ENCODE results near the gene NKX2-2.

NKX2-2 gene

DNA sequence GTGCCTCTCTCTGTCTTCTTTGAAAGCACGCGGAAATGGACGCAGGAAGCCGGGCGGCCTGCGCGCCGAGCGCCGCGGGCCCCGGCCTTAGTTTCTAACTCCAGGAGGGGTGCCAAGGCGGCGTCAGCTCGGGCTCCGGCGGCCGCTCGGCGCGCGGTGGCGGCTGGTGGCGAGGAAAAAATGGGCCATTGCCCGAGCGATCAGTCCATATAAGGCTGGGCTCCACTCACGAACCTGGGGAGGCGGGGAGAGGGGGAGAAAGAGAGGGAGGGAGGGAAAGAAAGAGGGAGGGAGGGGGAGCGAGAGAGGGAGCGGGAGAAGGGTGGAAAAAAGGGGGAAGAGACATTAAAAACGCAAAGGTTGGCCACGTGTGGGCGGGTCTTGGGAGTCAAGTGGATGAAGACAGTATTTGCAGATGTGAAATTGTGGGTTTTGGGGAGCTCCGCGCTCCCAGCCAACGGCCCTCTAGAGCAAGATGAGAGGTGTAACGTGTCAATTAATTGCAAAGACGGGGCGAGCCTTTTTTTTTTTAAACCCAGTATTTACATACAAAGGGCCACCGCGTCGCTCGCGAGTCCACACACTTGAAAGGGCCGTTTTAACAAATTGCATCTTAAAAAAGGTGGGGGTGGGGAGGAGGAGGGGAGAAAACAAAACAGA lies at the start of gene NKX2-2:
Gene NKX2-2 (minus strand): TSS at position 184 of the 660 bp plus-strand sequence. CDS start 395 bp downstream, outside the sequence.
- no peak for FAIRE-seq

DNA sequence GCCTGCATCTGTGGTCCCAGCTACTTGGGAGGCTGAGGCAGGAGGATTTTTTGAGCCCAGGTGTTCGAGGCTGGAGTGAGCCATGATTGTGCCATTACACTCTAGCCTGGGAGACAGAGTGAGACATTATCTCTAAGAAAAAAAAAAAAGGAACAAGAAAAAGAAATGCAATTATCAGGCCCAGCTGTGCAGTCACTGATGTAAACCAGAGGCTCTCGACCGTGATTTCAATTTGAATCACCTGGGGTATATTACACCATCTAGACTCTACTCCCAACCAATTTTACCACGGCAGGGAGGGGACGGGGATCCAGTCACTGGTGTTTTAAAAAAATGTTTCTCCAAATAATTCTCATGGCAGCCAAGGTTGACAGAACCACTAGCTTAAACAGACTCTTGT lies 48.8 kb upstream of the NKX2-2 start:
- FAIRE-seq: no peak

DNA sequence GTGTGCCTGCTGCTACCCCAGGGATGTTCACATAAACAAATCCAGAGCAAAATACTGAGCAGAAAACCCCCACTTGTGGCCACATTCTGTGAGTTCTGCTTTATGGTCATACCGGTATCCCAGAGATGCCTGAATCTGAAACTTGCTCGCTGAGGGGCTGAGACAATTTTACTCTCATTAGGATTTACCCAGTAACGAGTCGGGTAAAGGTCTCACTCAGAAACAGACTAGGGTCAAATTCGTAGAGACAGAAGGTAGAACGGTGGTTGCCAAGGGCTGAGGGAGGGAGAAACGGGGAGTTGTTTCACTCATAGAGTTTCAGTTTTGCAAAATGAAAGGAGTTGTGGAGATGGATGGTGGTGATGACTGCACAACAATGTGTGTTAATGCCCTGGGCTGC lies 45.4 kb upstream of the NKX2-2 start:
- no peak for FAIRE-seq

DNA sequence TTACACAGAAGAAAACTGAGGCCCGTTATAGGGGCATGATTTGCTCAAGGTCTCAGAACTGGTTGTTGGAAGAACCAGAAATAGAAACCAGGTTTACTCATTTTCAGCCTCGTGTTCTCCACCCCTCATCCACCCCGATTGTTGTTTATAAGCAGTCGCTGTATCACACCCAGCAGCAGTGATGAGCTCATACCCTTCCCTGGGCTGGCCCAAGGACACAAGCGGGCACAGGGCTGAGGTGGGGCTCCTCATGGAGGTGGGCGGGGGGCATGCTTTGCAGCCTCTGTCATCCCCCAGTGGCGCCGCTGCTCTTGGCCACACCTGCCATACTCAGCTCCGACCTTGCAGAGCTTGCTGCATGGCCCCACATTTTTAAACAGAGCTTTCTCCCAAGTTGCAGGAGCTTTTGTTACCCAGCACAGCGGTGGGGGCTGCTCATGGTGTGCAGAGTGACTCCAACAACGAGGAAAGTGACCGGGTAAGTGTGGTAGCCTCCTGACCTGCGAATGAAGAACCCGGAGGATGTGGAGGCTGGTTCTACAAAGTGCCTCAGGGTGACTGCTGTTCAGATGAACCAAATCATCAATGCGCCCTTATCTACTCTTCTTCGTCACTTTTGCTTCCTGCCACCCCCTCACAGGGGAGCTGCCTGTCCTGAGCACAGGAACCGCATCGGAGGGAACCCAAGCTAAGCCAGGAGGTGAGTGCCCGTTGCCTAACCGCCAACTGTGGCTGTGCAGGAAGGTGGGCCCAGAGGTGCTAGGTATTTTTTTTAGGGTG lies 43.6 kb upstream of the NKX2-2 start:
- FAIRE-seq: no peak

DNA sequence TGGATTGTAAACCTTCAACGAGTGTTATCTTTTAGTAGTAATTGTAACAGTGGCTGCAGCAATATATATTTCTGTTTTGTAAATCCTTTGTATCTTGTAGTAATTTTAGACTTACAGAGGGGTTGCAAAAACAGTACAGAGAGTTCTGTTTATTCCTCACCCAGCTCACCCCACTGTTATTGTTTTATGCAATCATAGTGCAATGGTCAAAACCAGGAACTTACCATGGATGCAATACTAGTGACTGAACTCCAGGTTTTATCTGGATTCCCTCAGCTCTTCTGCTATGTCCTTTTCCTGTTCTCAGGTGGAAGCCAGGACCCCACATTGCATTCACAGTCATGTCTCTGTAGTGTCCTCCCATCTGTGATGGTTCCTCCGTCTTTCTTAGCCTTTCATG lies 42.5 kb upstream of the NKX2-2 start:
- no peak for FAIRE-seq

DNA sequence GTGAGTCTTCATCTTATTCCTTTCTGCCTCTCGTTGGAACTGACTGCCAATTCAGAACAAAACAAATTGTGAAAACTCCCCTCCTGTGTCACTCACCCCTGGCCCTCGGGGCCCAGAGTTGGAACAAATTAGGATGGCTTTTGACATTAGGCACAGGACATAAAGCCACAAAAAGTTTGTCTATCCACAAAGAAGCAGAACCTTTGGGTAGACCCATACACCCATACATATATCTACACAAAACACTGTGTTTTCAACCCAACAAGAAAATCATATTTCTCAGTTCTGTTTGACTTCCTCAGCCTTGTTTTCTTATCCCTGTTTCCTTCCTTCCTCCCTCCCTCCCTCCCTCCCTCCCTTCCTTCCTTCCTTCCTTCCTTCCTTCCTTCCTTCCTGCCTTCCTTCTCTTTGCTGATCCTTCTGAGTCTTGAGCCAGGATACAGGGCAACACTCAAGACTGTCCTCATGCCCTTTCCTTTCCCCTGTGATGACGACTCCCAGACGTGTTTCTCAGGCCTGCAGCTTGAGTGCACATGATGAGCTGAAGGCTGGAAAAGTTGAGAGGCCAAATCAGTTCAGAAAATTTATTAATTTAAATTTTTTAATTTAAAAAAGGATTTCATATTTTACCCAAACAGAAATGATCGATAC lies 41.7 kb upstream of the NKX2-2 start:
- no peak for FAIRE-seq

DNA sequence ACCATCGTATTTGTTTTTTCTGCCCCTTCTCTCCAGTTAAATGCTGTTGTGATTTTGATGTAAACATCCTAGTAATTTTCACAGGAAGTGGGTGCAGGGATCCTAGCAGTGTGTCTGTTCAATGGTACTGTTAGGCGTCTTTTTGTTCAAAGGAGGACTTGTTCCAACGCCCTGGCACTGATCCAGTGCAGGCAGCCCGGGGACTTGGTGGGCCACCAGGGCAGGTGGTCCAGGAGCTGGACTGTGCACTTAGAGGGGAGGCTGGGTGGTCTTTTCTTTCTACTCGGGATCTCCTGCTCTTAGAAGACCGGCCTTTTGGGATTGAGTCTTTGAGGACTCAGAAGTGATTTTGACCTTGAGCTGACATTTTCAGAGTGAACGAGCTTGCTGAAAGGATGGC lies 41.1 kb upstream of the NKX2-2 start:
- no peak for FAIRE-seq

DNA sequence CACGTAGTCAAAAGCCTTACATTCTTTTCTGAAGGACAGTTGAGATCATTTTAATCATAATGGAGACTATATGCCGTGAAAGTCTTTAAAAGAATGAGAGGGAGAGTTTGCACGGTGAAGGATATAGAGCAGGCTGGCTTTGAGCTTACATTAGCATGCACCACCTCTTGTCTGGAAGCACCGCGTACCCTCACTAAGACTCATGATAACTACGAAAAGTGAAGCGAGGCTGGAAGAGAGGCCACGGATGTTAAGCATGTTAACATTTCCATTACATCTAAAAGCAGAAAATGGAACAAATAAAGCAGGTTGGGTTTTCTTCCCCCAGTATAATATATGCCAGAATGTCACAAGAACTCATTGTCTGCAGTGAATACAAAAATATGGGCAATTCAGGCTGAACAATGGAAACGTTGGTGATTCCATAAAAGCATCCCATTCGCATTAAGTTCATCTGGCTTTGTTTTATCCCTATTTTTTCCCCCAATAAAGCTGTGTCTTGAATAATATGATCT lies 40.6 kb upstream of the NKX2-2 start:
- FAIRE-seq: no peak

DNA sequence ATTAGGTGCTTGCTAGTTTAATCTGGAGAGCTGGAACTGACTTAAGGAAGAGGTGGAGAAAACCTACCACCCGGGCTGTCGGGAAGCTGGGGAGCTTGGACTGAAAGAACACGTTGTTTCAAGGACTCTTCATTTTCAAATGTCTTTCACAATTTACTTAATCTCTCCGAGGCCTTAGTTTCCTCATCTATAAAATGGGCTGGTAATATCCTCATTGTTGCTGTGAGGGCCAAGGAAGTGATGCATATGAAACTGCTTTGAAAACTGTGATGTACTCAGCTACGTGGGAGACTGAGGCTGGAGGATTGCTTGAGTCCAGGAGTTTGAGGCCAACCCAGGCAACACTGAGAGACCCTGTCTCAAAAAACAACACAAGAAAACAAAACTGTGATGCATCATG lies 36.7 kb upstream of the NKX2-2 start:
- FAIRE-seq: no peak

DNA sequence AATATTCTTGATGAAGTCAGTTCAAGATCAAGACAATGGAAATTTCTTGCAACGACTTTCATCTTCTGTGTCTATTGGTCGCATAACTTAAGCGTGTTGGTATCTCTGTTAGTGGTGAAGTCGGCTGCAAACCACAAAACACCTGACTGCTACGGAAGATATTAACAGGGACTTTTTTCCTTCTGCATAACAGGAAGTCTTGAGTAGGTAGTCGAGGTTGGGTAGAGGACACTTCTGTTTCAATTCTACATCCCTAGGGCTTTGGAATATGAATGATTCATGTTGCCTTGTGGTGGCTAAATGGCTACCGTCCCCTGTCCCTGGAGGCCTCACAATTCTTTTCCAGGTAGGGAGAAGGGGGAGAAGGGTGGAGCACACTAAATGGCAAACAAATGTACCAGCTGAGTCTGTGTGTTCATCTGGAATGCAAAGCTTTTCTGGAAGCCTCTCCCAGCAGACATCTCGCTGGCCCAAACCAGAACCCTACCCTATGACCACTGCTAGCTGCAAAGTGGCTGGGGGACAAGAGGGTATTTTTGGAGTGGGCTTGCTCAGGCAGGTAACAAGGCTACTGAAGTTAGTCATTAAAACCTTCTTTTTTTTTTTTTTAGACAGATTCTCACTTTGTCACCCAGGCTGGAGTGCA lies 34.6 kb upstream of the NKX2-2 start:
- FAIRE-seq: no peak

DNA sequence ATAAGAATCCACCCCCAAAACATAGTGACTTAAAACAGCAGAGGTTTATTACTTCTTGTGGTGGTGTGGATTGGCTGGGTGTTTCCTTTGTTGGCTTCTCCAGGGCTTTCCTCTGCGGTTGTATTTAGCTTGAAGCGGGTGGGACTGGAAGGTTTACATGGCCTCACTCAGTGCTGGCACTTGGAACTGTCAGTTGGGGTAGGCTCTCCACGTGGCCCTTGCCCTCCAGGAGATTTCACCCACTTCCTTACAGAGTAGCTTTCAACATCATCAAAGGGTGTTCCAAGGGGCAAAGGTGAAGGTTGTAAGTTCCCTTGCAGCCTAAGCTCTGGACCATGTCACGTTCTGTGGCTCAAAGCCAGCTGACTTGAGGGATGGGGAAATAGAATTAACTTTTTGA lies 32.5 kb upstream of the NKX2-2 start:
- FAIRE-seq: no peak

DNA sequence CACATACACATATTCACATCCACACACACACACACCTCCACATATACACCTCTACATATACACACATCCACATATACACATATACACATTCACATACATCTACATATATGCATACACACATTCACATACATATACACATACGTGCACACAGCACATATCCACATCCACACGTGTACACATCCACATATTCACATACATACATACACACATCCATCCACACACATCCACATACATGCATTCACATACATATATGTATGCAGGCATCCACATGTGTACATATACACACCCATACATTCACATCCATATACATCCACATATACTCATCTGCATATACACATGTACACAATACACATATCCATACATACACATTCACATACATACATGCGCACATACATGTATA lies 25.6 kb upstream of the NKX2-2 start:
- FAIRE-seq: no peak

DNA sequence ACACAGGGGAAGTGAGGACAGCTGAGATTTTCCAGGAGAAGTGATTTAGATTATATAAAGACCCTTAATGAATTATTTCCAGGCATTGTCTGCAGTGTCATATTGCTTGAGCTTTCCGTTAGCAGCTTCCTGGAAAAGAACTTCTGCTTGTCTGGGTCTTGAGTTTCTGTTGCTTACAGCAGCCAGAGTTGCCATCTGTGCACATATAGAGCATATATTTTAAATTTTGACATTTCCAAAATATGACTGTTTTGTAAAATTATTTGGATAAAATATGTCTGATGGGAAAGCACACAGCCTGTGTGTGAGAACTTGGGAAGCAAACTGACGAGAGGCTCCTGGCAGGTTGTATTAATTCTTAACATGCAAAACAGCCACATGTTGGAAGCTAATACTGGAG lies 21.0 kb upstream of the NKX2-2 start:
- no peak for FAIRE-seq

DNA sequence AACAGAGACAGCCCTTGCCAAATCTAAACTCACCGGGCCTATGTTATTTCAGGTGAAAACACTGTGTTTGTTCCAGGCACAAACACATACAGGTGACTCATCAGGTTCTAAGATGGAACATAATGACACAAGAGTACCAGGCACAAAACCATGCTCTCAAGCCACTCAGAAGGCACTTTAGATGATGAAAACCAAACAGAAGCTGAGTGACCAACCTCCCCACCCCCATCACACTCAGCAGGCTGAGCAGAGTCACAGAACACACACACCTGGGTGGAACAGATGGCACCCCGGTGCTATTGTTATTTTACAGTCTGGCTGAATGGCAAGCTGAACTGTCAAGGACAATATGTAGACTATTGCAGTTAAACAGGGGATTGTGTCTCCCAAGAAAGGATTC lies 20.6 kb upstream of the NKX2-2 start:
- no peak for FAIRE-seq

DNA sequence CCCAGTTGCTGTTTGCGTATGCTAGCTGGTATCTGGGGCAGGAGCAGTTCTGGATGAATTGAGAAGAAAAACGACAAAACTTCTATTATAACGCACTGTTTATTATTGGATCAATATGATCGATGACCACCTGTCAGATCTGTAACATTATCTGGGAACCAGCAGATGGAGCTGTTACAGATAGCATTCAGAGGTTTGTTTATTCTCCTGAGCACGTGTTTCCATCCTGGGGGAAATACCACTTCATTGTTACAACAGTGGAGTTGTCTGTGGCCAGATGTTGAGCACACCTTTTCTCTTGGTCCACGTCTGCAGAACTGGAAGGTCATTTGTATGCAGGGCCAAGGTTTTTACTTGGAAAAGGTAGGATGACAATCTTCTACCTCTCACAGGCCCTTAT lies 16.0 kb upstream of the NKX2-2 start:
- FAIRE-seq: no peak

DNA sequence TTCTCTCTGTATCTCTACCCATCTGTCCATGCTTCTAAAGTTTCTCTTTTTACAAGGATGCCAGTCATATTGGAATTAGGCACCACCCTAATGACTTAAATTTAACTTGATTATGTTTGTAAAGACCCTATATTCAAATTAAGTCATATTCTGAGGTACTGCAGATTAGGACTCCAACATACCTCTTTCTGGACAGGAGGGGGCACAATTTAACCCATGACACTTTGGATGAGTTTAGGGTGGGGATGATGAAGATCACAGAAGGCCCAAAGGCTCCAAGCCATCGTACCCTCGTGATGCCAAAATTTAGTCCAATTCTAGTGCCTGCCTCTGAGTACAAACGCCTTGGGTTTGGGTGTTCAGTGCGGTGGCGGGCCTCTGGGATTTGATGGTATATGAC lies 15.0 kb upstream of the NKX2-2 start:
- no peak for FAIRE-seq

DNA sequence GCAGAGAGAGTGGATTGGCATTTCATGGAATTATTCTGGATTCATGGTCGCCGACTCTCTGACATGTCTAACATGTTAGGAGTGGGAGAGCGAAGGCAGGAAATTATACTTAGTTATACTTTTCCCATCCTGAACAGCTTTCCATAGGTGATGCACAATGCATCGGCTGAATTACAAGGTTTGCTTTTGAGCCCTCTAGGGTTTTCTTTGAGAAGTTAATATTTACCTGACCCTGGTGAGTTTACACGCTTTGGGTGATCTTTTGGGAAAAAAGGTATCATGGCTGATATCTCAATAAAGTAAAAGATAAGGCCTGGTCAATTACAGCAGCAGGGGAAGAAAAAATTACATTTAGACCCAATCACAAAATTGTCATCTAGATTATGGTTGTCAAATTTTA lies 14.0 kb upstream of the NKX2-2 start:
- no peak for FAIRE-seq

DNA sequence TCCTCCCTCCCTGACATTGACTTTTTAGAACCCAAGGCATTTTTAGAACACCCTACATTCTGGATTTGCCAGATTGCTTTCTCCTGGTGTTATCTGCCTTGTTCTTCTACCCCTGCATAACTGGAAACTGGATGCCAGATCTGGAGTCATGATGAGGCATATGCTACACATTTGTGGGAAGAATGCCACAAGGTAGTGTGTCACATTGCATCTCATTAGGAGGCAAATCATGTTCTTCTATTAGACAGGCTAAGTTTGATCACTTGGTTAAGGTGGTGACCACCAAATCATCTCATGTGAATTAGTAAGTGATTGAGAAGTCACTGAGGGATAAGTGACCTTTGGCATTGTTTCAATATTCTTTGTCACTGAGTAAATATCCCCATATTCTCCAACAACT lies 12.9 kb upstream of the NKX2-2 start:
- no peak for FAIRE-seq

DNA sequence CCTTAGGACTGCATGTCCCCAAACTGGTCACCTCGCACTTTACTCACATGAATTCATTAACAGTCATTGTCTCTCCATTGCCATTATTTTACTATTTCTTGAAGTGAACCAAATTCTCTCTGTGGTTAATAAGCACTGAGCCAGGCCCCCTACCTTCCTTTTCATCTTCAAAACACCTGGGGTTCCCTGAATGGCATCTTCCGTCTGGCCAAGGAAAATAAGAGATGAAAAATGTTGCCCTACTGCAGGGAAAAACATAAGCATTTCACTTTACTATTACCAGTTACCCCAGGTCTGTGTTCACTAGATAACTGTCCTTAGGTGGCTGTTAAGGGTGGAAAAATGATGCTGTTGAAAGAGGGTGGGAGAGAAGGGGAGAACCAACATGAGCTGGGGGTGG lies 10.0 kb upstream of the NKX2-2 start:
- no peak for FAIRE-seq

DNA sequence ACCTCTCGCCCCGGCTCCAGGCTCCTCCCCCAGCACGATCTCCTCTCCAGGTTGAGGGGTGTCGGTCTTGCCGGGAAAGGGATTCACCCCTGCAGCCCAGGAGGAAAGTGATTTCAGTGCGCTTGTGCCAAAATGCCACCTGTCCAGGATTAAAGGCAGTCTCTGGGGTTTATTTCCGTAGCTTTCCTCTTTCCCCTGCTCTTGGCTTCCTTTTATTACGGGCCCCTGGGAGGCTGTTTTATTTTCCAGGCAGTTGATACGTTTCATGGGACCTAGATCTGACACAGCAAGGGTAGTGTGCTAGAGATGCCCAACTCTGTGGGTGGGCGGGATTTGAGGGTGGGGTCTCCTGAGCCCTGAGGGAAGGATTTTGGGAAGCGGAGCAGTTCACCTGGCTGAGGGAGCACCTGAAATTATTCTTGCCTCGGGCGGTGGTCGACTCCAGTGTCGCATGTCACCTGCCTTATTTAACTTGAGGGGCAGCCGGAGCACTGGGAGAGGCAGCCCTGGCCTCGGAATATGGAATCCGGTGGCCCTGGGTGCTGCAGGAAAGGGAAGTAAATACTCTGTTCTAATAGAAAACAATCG lies 9.5 kb upstream of the NKX2-2 start:
- FAIRE-seq: no peak

DNA sequence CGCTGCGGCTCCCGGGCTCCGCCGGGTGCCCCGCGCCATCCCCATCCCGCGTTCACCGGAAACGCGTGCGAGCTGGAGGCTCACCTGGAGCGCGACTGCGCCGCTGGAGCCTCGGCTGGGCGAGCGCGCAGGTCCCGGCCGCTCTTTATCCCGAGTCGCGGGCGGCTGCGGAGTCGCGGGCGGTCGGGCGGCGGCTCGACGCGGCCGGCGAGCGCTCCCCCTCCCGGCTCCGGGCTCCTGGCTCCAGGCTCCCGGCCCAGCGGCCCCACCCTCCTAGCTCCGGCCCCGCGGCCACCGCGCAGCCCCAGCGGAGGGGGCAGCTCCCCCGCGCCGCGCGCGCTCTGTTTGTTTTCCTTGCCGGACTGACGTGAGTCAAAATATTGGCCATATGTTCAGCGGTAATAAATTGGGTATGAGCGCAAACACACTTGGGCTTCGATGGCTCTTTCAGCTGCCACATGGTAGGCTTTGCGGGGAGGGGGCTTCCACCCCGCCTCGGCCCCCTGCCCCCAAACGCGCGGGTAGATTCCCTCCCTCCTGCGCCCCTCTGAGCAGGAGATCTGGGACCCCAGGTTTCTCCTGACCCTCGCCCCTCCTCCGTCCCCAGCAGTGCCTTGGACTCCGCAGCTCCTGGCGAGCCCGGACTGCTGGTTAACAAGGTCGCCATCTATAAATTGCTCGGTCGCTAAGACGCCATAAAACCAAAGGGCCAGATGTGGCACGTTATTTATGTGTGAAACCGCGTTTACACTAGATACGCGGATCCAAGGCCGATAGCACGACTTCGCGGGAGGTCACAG lies 8.8 kb upstream of the NKX2-2 start:
- no peak for FAIRE-seq
